ENCODE data around the gene OS9.
"Not testable (repeated sequence)": the region's sequence is repeated elsewhere in the genome, so short reads cannot be mapped to it uniquely, and the experiment has no call there.

The OS9 gene, protein sequence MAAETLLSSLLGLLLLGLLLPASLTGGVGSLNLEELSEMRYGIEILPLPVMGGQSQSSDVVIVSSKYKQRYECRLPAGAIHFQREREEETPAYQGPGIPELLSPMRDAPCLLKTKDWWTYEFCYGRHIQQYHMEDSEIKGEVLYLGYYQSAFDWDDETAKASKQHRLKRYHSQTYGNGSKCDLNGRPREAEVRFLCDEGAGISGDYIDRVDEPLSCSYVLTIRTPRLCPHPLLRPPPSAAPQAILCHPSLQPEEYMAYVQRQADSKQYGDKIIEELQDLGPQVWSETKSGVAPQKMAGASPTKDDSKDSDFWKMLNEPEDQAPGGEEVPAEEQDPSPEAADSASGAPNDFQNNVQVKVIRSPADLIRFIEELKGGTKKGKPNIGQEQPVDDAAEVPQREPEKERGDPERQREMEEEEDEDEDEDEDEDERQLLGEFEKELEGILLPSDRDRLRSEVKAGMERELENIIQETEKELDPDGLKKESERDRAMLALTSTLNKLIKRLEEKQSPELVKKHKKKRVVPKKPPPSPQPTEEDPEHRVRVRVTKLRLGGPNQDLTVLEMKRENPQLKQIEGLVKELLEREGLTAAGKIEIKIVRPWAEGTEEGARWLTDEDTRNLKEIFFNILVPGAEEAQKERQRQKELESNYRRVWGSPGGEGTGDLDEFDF

DNA sequence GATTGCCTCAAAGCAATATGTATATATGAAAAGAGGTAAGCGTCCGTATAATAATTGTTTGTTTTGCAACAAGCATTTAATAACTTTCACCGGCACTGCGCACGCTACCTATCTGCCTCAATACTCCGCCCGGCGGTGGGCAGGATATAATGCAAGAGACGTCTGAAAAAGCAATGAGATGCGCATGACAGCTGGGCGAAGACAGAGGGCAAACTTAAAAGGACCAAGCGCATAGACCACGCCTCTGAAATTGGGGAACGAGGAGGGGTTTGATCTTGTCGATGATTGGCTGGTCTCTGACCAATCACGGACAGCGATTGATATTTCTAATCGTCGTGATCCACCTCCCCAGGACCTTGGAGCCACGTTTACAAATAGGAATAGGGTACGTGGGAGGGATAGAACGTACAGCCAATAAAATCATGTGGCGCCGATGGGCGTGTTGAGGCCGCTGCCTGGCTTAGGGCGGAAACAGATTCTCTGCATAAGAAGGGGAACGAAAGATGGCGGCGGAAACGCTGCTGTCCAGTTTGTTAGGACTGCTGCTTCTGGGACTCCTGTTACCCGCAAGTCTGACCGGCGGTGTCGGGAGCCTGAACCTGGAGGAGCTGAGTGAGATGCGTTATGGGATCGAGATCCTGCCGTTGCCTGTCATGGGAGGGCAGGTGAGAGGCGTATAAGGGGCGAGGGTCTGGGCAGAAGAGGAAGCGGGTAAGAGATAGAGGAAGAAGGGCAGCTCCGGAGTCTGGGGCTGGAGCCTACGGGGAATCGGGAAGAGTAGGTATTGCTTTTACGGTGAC is at the start of gene OS9:
TSS of gene OS9 (plus strand) at position 474 of the 800 bp plus-strand sequence. CDS start at position 504, 30 bp downstream.
- peak; percentile 100 for DNase-seq (ENCODE audit: low spot score)

DNA sequence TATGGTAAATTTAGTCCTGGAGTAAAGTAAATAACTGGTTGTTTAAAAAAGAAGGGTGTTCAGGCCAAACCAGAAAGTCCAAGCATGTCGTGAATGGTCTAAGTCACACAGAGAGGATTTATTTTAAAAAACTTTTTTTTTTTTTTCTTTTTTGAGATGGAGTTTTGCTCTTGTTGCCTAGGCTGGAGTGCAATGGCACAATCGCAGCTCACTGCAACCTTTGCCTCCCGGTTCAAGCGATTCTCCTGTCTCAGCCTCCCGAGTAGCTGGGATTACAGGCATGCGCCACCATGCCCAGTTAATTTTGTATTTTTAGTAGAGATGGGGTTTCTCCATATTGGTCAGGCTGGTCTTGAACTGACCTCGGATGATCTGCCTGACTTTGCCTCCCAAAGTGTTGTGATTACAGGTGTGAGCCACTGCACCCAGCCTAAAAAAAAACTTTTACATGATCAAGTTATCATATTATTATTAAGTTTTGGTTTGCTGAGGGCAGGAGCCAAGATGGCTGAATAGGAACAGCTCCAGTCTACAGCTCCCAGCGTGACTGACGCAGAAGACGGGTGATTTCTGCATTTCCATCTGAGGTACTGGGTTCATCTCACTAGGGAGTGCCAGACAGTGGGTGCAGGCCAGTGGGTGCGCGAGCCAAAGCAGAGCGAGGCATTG is 47.8 kb upstream of the OS9 start:
- not testable (repeated sequence) for DNase-seq (ENCODE audit: low spot score)

DNA sequence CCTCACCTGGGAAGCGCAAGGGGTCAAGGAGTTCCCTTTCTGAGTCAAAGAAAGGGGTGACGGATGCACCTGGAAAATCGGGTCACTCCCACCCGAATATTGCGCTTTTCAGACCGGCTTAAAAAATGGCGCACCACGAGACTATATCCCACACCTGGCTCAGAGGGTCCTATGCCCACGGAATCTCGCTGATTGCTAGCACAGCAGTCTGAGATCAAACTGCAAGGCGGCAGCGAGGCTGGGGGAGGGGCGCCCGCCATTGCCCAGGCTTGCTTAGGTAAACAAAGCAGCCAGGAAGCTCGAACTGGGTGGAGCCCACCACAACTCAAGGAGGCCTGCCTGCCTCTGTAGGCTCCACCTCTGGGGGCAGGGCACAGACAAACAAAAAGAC is 47.3 kb upstream of the OS9 start:
- not testable (repeated sequence) for DNase-seq (ENCODE audit: low spot score)

DNA sequence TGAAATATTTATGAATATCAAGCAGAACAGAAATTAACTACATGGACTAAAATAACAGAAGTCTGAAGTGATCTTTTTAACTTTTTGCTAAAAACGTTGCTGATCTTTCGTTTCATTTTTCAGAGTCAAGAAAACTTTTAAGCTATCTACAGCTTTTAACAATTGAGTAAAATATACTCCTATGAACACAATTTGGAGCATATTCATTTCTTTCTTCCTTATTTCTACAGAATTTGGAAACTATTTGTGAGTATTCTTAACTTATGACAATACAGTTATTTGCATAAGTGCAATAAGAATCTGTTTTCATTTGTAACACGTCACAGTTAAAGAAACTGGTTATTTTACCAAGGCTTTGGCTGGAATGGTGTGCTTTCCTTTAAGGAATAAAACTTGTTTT is 39.9 kb upstream of the OS9 start:
- DNase-seq (ENCODE audit: low spot score), result no peak

DNA sequence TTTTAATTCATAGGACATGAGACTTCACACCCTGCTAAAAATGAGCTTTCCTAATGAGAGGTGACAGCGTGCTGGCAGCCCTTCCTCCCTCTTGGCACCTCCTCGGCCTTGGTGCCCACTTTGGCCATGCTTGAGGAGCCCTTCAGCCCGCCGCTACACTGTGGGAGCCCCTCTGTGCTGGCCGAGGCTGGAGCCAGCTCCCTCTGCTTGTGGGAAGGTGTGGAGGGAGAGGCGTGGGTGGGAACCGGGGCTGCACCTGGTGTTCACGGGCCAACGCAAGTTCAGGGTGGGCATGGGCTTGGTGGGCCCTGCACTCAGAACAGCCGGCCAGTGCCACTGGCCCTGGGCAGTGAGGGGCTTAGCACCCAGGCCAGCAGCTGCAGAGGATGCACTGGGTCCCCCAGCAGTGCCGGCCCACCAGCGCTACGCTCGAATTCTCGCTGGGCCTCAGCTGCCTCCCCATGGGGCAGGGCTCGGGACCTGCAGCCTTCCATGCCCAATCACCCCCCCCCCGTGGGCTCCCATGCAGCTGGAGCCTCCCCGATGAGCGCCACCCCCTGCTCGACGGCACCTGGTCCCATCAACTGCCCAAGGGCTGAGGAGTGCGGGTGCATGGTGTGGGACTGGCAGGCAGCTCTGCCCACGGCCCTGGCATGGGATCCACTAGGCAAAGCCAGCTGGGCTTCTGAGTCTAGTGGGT is 38.2 kb upstream of the OS9 start:
- no peak for DNase-seq (ENCODE audit: low spot score)

DNA sequence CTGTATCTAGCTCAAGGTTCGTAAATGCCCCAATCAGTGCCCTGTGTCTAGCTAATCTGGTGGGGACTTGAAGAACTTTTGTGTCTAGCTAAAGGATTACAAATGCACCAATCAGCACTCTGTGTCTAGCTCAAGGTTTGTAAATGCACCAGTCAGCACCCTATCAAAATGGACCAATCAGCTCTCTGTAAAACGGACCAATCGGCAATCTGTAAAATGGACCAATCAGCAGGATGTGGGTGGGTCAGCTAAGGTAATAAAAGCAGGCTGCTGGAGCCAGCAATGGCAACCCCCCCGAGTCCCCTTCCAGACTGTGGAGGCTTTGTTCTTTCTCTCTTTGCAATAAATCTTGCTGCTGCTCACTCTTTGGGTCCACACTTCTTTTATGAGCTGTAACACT is 37.5 kb upstream of the OS9 start:
- not testable (repeated sequence) for DNase-seq (ENCODE audit: low spot score)

DNA sequence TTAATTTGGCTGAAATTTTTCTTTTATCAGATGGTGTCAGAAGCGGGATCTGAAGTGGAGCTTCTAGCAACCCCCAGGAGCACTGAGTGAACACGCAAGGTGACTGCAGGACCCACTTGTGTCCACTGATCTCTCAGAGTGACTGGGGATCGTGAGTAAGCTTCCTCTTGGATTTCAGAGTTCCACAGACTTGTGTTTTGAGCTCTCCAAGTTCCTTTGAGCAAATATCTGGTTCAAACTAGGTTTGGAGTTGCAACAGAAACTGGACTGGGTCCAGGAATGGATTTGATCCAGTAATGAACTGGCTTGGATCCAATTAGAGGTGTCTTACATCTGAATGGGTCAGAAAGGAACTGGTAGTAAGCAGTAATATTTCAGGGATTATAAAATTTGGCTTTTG is 36.2 kb upstream of the OS9 start:
- no peak for DNase-seq (ENCODE audit: low spot score)

DNA sequence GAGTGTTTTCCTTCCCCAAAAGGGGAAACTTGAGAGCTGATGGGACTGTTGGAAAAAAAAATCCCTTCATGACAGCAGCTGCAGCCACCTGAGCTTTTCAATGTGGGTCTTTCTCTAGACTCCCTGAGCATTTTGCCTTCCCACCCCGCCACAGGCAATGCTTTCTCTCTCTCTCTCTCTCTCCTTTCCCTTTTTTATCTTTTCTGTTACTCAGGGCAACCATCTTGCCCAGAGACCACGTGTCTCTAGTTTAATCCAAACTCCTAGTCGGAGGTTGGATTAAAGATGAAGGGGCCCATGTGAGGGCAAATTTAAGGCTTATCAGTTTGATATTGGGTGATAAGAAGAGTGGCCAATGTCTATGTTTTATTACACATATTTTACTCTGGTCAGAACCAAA is 35.0 kb upstream of the OS9 start:
- no peak for DNase-seq (ENCODE audit: low spot score)

DNA sequence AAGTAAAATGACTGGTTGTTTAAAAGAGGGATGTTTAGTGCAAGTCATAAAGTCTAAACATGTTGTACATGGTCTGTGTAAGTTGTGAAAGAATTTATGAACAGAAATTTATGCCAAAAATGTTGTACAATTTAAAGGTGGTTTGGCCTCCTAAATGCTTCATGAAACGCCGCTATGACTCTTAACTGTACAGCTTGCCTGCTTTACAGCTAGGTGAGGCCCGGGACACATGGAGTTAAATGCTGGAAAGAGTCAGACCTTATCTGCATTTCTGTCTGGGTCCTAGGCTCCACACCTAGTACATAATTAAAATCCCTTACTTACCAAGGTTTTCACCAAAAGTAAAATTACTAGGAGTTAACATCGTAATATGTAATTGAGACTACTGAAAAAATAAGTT is 32.6 kb upstream of the OS9 start:
- no peak for DNase-seq (ENCODE audit: low spot score)

DNA sequence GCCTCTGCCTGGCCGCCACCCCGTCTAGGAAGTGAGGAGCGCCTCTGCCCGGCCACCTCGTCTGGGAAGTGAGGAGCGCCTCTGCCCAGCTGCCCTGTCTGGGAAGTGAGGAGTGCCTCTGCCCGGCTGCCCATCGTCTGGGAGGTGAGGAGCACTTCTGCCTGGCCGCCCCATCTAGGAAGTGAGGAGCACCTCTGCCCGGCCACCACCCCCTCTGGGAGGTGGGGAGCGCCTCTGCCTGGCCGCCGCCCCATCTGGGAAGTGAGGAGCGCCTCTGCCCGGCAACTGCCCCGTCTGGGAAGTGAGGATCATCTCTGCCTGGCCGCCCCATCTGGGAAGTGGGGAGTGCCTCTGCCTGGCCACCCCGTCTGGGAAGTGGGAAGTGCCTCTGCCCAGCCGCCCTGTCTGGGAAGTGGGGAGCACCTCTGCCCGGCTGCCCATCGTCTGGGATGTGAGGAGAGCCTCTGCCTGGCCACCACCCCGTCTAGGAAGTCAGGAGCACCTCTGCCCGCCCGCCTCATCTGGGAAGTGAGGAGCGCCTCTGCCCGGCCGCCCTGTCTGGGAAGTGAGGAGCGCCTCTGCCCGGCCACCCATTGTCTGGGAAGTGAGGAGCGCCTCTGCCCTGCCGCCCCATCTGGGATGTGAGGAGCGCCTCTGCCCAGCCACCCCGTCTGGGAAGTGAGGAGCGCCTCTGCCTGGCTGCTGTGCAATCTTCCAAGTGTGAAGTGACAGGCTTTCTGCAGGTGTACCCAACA is 28.7 kb upstream of the OS9 start:
- not testable (repeated sequence) for DNase-seq (ENCODE audit: low spot score)

DNA sequence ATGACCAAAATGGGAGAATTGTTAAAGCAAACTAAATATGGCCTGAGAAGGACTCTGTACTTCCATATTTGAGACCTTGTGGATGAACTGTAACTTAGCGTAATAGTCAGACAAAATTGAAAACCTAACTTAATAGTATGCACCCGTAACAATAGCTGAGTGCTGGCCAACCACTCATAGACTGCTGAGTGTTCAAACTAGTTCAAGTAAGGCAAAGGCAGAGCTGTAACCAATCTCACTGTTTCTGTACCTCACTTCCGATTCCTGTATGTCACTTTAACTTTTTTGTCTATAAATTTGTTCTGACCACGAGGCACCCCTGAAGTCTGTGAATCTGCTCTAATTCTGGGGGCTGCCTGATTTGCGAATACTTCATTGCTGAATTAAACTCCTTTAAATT is 27.0 kb upstream of the OS9 start:
- no peak for DNase-seq (ENCODE audit: low spot score)

DNA sequence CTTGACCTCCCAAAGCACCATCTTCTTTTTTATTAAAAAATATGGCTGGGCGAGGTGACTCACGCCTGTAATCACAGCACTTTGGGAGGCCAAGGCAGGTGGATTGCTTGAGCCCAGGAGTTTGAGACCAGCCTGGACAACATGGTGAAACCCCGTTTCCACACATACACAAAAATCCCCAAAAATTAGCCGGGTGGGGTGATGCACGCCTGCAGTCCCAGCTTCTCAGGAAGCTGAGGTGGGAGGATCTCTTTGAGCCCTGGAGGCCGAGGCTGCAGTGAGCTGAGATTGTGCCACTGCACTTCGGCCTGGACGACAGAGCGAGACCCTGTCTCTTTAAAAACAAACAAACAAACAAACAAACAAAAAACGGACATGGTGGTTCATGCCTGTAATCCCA is 24.2 kb upstream of the OS9 start:
- DNase-seq (ENCODE audit: low spot score), result not testable (repeated sequence)

DNA sequence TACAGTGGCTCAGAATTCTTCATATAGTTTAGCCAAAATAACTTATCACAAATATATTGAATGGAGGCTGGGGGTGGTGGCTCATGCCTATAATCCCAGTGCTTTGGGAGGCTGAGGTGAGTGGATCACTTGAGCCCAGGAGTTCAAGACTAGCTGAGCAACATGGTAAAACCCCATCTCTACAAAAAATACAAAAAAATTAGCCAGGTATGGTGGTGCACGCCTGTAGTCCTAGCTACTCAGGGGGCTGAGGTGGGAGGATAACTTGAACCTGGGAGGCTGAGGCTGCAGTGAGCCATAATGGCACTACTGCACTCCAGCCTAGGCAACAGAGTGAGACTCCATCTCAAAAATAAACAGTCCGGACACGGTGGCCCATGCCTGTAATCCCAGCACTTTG is 22.1 kb upstream of the OS9 start:
- not testable (repeated sequence) for DNase-seq (ENCODE audit: low spot score)

DNA sequence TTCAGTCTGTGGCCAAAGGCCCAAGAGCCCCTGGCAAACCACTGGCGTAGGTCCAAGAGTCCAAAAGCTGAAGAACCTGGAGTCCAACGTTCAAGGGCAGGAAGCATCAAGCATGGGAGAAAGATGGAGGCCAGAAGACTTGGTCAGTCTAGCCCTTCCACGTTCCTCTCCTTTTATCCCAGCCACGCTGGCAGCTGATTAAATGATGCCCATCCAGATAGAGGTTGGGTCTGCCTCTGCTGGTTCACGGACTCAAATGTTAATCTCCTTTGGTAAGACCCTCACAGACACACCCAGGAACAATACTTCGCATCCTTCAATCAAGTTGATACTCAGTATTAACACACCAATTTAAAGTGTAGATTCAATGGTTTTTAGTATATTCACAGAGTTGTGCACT is 21.1 kb upstream of the OS9 start:
- no peak for DNase-seq (ENCODE audit: low spot score)

DNA sequence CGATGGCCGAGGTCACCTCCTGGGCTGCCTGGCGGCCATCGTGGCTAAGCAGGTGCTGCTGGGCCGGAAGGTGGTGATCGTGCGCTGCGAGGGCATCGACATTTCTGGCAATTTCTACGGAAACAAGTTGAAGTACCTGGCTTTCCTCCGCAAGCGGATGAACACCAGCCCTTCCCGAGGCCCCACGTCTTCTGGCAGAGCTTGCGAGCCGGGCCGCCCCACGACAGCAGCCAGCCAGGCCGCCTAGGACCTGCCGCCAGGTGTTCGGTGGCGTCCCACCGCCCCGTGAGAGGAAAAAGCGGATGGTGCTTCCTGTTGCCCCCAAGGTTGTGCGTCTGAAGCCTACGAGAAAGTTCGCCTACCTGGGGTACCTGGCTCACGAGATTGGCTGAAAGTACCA is 19.2 kb upstream of the OS9 start:
- no peak for DNase-seq (ENCODE audit: low spot score)

DNA sequence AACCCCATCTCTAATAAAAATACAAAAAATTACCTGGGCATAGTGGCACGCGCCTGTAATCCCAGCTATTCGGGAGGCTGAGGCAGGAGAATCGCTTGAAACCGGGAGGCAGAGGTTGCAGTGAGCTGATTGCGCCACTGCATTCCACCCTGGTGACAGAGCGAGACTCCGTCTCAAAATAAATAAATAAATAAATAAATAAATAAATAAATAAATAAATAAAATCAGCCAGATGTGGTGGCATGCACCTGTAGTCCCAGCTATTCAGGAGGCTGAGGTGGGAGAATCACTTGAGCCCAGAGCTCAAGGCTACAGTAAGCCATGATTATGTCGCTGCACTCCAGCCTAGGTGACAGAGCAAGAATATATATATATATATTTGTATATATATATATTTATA is 16.0 kb upstream of the OS9 start:
- not testable (repeated sequence) for DNase-seq (ENCODE audit: low spot score)

DNA sequence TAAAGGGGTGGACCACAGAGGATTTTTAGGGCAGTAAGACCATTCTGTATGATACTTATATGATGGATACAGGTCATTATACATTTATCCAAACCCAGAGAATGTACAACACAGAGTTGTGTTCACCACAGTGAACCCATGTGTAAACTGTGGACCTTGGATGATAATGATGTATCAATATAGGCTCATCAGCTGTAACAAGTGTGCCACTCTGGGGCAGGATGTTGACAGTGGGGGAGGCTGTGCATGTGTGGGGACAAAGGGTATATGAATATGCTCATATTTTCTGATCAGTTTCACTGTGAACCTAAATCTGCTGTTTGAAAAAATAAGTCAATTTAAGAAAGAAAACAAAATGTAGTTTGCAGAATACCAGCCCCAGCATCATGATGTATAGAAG is 14.2 kb upstream of the OS9 start:
- no peak for DNase-seq (ENCODE audit: low spot score)

DNA sequence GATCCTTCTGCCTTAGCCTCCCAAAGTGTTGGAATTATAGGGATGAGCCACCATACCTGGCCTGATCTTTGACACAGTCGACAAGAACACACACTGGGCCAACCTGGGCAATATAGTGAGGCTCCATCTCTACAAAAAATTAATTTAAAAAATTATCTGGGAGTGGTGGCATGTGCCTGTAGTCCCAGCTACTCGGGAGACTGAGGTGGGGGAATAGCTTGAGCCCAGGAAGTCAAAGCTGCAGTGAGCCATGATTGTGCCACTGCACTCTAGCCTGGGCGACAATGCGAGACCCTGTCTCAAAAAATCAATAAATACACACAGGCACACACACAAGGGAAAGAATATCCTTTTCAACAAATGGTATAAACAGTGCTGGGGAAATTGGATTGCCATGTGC is 6.1 kb upstream of the OS9 start:
- no peak for DNase-seq (ENCODE audit: low spot score)

DNA sequence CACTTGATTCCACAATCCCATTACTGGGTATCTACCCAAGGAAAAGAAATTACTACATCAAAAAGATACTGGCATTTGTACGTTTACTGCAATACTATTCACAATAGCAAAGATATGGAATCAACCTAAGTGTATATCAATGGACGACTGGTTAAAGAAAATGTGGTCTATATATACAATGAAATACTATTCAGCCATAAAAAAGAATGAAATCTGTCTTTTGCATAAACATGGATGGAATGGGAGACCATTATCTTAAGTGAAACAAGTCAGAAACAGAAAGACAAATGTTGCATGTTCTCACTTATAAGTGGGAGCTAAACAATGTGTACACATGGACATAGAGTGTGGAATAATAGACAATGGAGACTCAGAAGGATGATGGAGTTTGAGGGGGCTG is 5.0 kb upstream of the OS9 start:
- no peak for DNase-seq (ENCODE audit: low spot score)

DNA sequence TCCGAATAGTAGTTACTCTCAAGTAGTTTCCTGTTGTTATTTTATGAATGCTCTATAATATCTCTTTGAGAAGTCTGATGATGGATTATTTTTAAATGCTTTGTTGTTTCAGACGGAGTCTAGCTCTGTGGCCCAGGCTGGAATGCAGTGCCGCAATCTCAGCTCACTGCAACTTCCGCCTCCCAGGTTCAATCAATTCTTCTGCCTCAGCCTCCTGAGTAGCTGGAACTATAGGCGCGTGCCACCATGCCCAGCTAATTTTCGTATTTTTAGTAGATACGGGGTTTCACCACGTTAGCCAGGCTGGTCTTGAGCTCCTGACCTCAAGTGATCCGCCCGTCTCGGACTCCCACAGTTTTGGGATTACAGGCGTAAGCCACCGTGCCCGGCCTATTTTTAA is 1.4 kb upstream of the OS9 start:
- DNase-seq (ENCODE audit: low spot score), result no peak

DNA sequence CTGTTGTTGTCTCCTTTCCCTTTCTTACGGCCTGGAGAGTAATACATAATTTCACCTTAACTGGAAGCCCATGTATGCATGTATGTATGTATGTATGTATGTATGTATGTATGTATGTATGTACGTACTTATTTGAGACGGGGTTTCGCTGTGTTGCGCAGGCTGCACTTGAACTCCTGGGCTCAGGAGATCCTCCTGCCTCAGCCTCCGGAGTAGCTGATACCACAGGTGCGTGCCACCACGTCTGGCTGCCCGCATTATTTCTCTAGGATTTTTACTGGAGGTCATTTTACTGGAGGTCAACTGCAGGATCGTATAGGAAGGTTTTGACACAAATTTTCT is 644 bp upstream of the OS9 start:
- no peak for DNase-seq (ENCODE audit: low spot score)

All from globus pallidus (tissue), 1 donor.